Fibroblast of lung (primary cell): ENCODE data around the gene TDRD9. TPM values are rescaled to one million over a fixed set of nuclear protein-coding genes. Genes with fewer than 3 reads are reported as not detected.

Source experiments
- DNase-seq, 2 donors: peaks; one replicate each; pipeline versions ENCODE4 v3.0.0 to v3.0.0-alpha.2; 2010; ENCODE audit warnings: low read depth in 2 of 2
- H2AFZ ChIP-seq: 2 replicates; pipeline ENCODE4 v1.5.1; 2012; ENCODE audit warnings: low read length, control low read depth, inconsistent platforms
- H3K27ac ChIP-seq: 2 replicates; pipeline ENCODE4 v1.5.1; 2011; ENCODE audit warnings: low read length, control low read depth; ENCODE audit not compliant: insufficient read depth
- H3K27me3 ChIP-seq: 2 replicates; pipeline ENCODE4 v1.5.1; 2011; ENCODE audit warnings: mild to moderate bottlenecking, low read length; ENCODE audit not compliant: control insufficient read depth, insufficient read depth
- H3K36me3 ChIP-seq: 2 replicates; pipeline ENCODE4 v1.5.1; 2011; ENCODE audit warnings: low read length; ENCODE audit not compliant: control insufficient read depth, insufficient read depth
- H3K4me1 ChIP-seq: 2 replicates; pipeline ENCODE4 v1.5.1; 2011; ENCODE audit warnings: low read length; ENCODE audit not compliant: control insufficient read depth, insufficient read depth; ENCODE audit errors: extremely low read depth
- H3K4me2 ChIP-seq: 2 replicates; pipeline ENCODE4 v1.5.1; 2011; ENCODE audit warnings: low read length, control low read depth; ENCODE audit not compliant: insufficient read depth; ENCODE audit errors: extremely low read depth
- H3K4me3 ChIP-seq, 4 experiments: fragments of 200-600 bp in 1 of 4; sonication (generic) in 1 of 4; replicated peaks in 1 of 4; 2 replicates each; pipeline ENCODE4 v1.5.1; 2011 to 2016; ENCODE audit warnings: low read length in 4 of 4, low read depth in 3 of 4, mild to moderate bottlenecking in 3 of 4, control low read depth in 2 of 4, inconsistent platforms in 1 of 4, mixed read lengths in 1 of 4; ENCODE audit not compliant: insufficient read depth in 1 of 4; ENCODE audit errors: control extremely low read depth in 1 of 4
- H3K79me2 ChIP-seq: 2 replicates; pipeline ENCODE4 v1.5.1; 2012; ENCODE audit warnings: mild to moderate bottlenecking, low read length, inconsistent platforms; ENCODE audit not compliant: control insufficient read depth, insufficient read depth
- H3K9ac ChIP-seq: 2 replicates; pipeline ENCODE4 v1.5.1; 2011; ENCODE audit warnings: mild to moderate bottlenecking, low read length, control low read depth; ENCODE audit not compliant: insufficient read depth
- H3K9me3 ChIP-seq: 2 replicates; pipeline ENCODE4 v1.5.1; 2012; ENCODE audit warnings: low read depth, low read length; ENCODE audit not compliant: control insufficient read depth, insufficient read depth
- H4K20me1 ChIP-seq: 2 replicates; pipeline ENCODE4 v1.5.1; 2011; ENCODE audit warnings: low read length; ENCODE audit not compliant: control insufficient read depth, insufficient read depth; ENCODE audit errors: extremely low read depth
- EZH2 ChIP-seq: IDR thresholded peaks from 2 replicates; pipeline ENCODE4 v1.5.1; 2012; ENCODE audit warnings: low read length, control low read depth, mild to moderate bottlenecking; ENCODE audit errors: missing control alignments
- polyA plus RNA-seq, 2 donors: library from polyadenylated mRNA; depleted of rRNA in 1 of 2; stranded (reverse) in 1 of 2; unstranded in 1 of 2; fragments of >200 nt; gene quantifications; 2 replicates each; pipeline ENCODE4 v1.2.1, GENCODE V29; 2011 to 2012; ENCODE audit warnings: missing spikeins in 1 of 2
- total RNA-seq: library from RNA; depleted of rRNA; stranded (reverse); fragments of >200 nt; gene quantifications from 2 replicates; pipeline ENCODE4 v1.2.1, GENCODE V29; 2014
- TF ChIP-seq, protein P1 (sequence below), 2 donors: IDR thresholded peaks in 1 of 2; conservative IDR thresholded peaks in 1 of 2; 1 replicate in 1 of 2; 2 replicates in 1 of 2; pipeline ENCODE4 v1.5.1; 2011 to 2012; ENCODE audit warnings: low read length in 2 of 2, control low read depth in 1 of 2, inconsistent platforms in 1 of 2, low read depth in 1 of 2, mild to moderate bottlenecking in 1 of 2

TDRD9 gene
- total and polyA plus RNA-seq, 2 donors (not counting 1 experiment from before 2014, with no cell fraction given) = 0.28 to 0.50 TPM

DNA sequence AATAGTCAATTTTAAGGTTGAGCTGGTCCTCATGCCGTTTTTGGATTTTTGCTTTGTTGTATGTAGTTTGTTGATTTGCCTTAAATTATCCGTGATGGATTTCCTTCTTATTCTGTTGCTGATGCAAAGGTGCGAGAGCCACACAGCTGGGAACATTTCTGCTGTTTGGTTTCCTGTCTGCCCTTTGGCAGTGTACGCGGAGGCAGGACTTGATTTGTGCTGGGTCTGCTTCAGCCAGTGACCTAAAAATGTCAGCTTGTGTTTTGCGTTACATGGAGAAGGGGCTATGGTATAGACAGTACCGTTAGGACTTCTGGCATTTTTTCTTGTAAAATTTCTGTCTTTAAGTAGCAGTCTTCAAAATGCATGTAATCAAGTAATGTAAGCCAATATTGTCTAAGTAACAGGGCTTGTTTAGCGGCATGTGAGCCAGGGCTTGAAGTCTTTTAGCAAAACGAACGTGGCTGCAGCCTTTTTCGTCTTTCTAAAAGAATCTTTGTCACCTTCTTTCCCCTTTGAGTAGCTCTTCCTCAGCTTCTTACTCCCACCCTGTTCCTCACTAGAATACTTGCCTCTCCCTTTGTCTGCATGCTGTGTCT, 32.3 kb downstream of the TDRD9 start:
- Histone ChIP-seq H3K4me1 (no peaks in the 10 kb centered on the region), H3K4me3 (no peak overlapping the region), H3K9me3 (no peaks in the 10 kb centered on the region), H4K20me1 (no peaks in the 10 kb centered on the region), H2AFZ (no peak overlapping the region), H3K79me2 (no peaks in the 10 kb centered on the region), H3K4me2 (no peak overlapping the region), H3K36me3 (no peaks in the 10 kb centered on the region), H3K27ac (no peak overlapping the region), H3K9ac (no peak overlapping the region), H3K27me3 (no peaks in the 10 kb centered on the region)
- TF ChIP-seq EZH2 = no peak
- TF ChIP-seq, protein P1, sequence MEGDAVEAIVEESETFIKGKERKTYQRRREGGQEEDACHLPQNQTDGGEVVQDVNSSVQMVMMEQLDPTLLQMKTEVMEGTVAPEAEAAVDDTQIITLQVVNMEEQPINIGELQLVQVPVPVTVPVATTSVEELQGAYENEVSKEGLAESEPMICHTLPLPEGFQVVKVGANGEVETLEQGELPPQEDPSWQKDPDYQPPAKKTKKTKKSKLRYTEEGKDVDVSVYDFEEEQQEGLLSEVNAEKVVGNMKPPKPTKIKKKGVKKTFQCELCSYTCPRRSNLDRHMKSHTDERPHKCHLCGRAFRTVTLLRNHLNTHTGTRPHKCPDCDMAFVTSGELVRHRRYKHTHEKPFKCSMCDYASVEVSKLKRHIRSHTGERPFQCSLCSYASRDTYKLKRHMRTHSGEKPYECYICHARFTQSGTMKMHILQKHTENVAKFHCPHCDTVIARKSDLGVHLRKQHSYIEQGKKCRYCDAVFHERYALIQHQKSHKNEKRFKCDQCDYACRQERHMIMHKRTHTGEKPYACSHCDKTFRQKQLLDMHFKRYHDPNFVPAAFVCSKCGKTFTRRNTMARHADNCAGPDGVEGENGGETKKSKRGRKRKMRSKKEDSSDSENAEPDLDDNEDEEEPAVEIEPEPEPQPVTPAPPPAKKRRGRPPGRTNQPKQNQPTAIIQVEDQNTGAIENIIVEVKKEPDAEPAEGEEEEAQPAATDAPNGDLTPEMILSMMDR (conservative IDR thresholded peaks at IDR 0.05 in 1 of 2, IDR thresholded peaks at IDR 0.05 in 1 of 2; ENCODE audit: low read depth in 1 of 2, low read length in 2 of 2) = no peak
- DNase-seq = no peak

DNA sequence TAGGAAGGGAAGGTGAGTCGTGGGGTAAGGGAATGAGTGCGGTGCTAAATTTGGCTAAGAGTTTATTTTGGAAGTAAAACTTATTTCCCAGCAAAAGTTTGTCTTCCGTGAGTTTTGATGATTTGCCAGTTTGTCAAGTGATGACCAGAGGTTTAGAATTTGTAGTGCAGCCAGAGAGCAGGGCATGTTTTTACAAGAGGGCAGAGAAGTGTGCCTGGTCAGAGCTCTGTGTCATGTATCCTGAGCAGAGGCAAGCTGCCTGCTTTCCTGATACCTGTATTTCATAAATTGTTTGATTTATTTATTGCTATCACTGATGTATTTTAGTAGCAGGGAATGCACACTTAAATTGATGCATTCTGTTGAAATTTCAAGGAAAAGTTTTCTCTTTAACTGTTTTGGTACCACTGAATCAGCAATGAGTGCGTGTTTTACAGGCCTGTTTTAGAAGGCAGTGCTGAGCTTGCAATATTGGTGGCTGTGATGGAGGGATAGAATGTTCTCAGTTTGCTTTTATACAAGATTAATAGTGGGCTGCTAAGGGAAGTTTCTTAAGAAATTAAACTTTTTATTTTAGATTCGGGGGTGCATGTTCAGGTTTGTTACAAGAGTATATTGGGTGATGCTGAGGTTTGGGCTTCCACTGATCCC, 33.8 kb downstream of the TDRD9 start:
- no peak for TF ChIP-seq EZH2
- TF ChIP-seq, protein P1 (conservative IDR thresholded peaks at IDR 0.05 in 1 of 2, IDR thresholded peaks at IDR 0.05 in 1 of 2; ENCODE audit: low read depth in 1 of 2, low read length in 2 of 2) = no peak
- H3K36me3 ChIP-seq = no peaks in the 10 kb centered on the region
- H3K27ac ChIP-seq = no peak overlapping the region
- H3K9me3 ChIP-seq = no peaks in the 10 kb centered on the region
- H3K4me2 ChIP-seq = no peak overlapping the region
- H3K4me3 ChIP-seq = no peak overlapping the region
- H3K9ac ChIP-seq = no peak overlapping the region
- no peaks in the 10 kb centered on the region for H3K27me3 ChIP-seq
- no peaks in the 10 kb centered on the region for H3K4me1 ChIP-seq
- no peaks in the 10 kb centered on the region for H4K20me1 ChIP-seq
- H2AFZ ChIP-seq = no peak overlapping the region
- DNase-seq = no peak
- no peaks in the 10 kb centered on the region for H3K79me2 ChIP-seq

- no peak for DNase-seq
- Histone ChIP-seq H4K20me1 (no peaks in the 10 kb centered on the region), H3K27ac (no peak overlapping the region), H3K4me2 (no peak overlapping the region), H3K9ac (no peak overlapping the region), H3K27me3 (no peaks in the 10 kb centered on the region), H3K36me3 (no peaks in the 10 kb centered on the region), H3K4me3 (no peak overlapping the region), H2AFZ (no peak overlapping the region), H3K4me1 (no peaks in the 10 kb centered on the region), H3K79me2 (no peaks in the 10 kb centered on the region), H3K9me3 (no peaks in the 10 kb centered on the region)
- TF ChIP-seq EZH2 = no peak
- TF ChIP-seq, protein P1 (conservative IDR thresholded peaks at IDR 0.05 in 1 of 2, IDR thresholded peaks at IDR 0.05 in 1 of 2; ENCODE audit: low read depth in 1 of 2, low read length in 2 of 2) = no peak
Measured at GRCh38 chr14:103966631-103967030, 38.4 kb downstream of the TDRD9 start.
